PFSK-1 (cell line): Measurements from ENCODE around the gene ATP11A.
A peak's percentile ranks its signal among the peaks of the same experiment; 100 is the strongest.

Experiments
- FOXP2 ChIP-seq: optimal IDR thresholded peaks from 2 replicates; pipeline ENCODE3; 2011; ENCODE audit warnings: borderline replicate concordance, control low read depth, inconsistent platforms; ENCODE audit not compliant: insufficient read depth; ENCODE audit errors: extremely low read length, extremely low read depth
- POLR2AphosphoS5 ChIP-seq: IDR thresholded peaks from 2 replicates; pipeline ENCODE4 v1.6.1; 2012; ENCODE audit warnings: low read depth, mild to moderate bottlenecking, control low read depth, low read length, moderate library complexity
- REST ChIP-seq, 2 experiments: IDR thresholded peaks; 2 replicates each; pipeline versions ENCODE4 v1.6.1 to v1.8.0; 2011 to 2012; ENCODE audit warnings: low read depth in 2 of 2, low read length in 2 of 2, control low read depth in 1 of 2, inconsistent platforms in 1 of 2, mild to moderate bottlenecking in 1 of 2, moderate library complexity in 1 of 2; ENCODE audit not compliant: insufficient read depth in 1 of 2
- SIN3A ChIP-seq: IDR thresholded peaks from 2 replicates; pipeline ENCODE4 v1.6.1; 2012; ENCODE audit warnings: mild to moderate bottlenecking, low read length, moderate library complexity, borderline replicate concordance; ENCODE audit not compliant: insufficient read depth
- TAF1 ChIP-seq: IDR thresholded peaks from 2 replicates; pipeline ENCODE4 v1.6.1; 2012; ENCODE audit warnings: low read length, control low read depth, borderline replicate concordance; ENCODE audit not compliant: insufficient read depth

ATP11A gene

DNA sequence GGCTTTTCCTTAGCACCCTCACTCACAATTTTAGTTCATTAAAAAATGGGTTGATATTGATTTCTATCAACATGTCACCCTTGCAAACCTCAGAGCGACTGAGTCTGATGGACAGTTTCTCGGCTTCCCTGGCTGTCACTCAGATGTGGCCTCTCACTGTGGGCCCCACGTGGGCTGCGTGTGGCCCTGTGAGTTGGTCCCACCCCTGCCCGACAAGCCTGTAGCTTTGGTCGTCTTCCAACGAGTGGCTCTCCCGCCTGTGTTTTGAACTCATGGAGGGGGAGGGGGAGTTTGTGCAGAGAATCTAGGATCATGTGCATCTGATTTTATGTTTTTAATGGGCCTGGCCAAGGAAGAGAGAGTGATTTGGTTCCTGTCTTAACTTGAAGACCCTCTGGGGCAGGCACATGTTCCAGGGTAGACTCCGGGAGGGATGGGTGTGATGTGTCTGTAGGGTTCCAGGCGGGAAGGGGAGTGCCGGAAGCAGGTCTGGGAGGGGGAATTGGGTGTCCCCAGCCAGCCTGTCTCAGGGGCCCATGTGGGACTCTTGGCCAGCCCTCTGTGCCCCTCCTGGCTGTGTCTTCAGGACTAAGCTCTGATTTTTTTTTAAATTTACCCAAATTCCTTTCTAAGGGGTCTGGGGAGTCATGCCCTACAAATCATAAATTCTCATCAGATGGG, 18.9 kb downstream of the ATP11A start:
- TF ChIP-seq POLR2AphosphoS5, result no peak

- no peak for TF ChIP-seq SIN3A
- no peak for TF ChIP-seq REST (IDR thresholded peaks at IDR 0.05; ENCODE audit: insufficient read depth in 1 of 2, low read depth in 2 of 2, low read length in 2 of 2)
- TF ChIP-seq TAF1, result no peak
- TF ChIP-seq POLR2AphosphoS5, result no peak
- TF ChIP-seq FOXP2, result no peak
Measured at GRCh38 chr13:112709825-112710783, 20.3 kb downstream of the ATP11A start.

GRCh38 chr13:112710855-112711527, 21.2 kb downstream of the ATP11A start:
- no peak for TF ChIP-seq TAF1
- TF ChIP-seq POLR2AphosphoS5, result no peak
- TF ChIP-seq REST (IDR thresholded peaks at IDR 0.05; ENCODE audit: insufficient read depth in 1 of 2, low read depth in 2 of 2, low read length in 2 of 2), result no peak
- no peak for TF ChIP-seq SIN3A
- TF ChIP-seq FOXP2, result no peak

DNA sequence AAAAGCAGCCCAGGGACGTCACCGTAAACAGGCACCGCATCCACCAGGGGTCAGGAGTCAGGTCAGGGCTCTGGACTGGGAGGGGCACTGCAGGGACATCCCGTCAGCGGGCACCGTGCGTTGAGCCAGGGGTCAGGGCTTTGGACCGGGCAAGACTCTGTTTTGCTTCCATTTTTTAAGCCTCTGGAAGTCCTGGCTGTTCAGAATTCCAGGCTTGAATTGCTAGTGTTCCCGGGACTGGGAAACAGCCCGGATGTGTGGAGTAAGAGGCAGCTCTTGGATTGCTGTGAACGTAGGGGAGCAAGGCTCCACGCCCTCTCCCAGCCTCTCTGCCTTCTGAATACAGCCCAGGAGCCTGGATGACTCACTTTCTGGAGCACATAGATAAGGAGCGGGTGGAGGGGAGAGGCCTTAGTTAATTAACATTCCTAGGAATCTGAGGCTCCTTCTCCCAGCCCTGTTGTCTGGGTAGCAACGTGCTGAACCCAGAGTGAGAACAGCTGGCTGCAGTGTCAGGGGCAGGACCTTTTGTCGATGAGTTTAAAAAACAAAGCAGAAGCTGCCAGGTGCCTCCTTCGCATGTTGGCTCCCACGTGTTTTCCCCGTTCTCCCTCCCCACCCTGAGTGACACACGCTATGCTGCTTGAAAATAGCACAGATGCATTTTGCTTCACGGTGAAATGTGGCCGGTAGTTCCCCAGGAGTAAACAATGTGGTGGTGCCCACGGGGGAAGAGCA, 21.9 kb downstream of the ATP11A start:
- TF ChIP-seq TAF1 (no peak), FOXP2 (peak; percentile 23)

DNA sequence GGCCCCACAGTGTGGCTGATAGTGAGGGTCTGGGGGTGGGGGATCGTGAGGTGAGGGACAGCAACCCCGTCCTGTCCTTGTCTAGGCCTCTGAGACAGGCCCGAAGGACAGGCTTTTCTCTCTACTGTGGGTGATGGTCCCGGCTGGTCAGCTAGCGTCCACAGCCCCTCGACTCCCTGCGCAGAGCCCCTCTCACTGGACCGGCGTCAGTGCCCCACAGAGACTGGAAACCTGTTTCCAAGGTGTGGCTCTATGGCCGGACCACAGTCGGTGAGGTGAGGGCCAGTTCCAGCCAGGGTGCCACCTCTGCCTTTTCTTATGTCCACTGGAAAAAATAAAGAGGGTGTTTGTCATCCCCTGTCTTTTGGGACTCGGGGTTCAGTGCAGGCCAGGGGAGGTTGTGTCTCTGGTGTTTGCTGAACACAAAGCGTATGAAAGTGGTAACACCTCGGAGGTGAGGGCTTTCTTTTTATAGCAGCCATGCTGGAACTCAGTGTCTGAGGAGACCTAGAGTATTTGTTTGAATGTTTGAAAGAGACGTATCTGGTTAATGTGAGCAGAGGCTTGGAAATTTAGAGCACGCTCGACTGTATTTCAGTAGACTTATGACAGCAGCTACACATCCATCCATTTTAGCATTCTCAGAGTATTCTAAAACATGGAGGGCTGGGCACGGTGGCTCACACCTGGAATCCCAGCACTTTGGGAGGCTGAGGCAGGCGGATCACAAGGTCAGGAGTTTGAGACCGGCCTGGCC, 22.8 kb downstream of the ATP11A start:
- TF ChIP-seq POLR2AphosphoS5 (no peak), TAF1 (no peak), REST (IDR thresholded peaks at IDR 0.05; ENCODE audit: insufficient read depth in 1 of 2, low read depth in 2 of 2, low read length in 2 of 2) (no peak), SIN3A (no peak), FOXP2 (no peak)
